ENCODE results near the gene IL17RD. TPM values are rescaled to one million over a fixed set of nuclear protein-coding genes. Genes with fewer than 3 reads are reported as not detected.
A peak's percentile ranks its signal among the peaks of the same experiment; 100 is the strongest.

The IL17RD gene
- total RNA-seq, 6 experiments from 2014 or later, result under 0.01 to 0.40 (median 0.29) TPM

DNA sequence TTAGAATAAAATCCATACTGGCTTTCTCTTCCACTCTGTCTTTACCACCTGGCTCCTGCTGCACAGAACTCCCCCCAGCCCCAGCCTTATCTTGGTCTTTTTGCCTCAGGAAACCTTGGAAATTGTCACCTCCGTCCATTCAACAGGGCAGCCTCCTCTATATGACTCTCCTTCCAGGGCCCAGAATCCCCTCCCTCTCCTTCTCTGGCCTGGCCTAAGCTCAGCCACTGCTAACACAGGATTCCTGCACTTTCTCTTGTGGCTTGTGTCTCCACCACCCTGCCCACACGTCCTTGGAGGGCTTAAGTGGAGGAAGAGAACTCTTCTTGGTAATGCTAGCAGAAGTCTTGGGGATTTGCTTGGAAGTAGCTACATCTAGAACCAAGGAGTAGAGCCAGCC is 1.5 kb upstream of the IL17RD start:
- ATAC-seq, result no peak
- DNase-seq, result no peak
- no peaks in the 10 kb centered on the region for H3K9me3 ChIP-seq
- no peaks in the 10 kb centered on the region for H3K36me3 ChIP-seq
- H3K4me1 ChIP-seq, result peaks cover 0 to 8% (median 3%) of the 10 kb centered on the region in 4 donors
- H3K4me3 ChIP-seq, result no peak overlapping the region
- H3K27ac ChIP-seq, result no peak overlapping the region
- WGBS (ENCODE audit: insufficient coverage, low coverage, low lambda C conversion rate, missing lambda C conversion rate), result 33% methylated on average over 2 of the region's 2 CpGs
- intact Hi-C loops (cut with DNase I), result no loop called here
- H3K27me3 ChIP-seq, result no peaks in the 10 kb centered on the region
- no peak for TF ChIP-seq POLR2A (IDR thresholded peaks at IDR 0.05)
- TF ChIP-seq, protein P1, sequence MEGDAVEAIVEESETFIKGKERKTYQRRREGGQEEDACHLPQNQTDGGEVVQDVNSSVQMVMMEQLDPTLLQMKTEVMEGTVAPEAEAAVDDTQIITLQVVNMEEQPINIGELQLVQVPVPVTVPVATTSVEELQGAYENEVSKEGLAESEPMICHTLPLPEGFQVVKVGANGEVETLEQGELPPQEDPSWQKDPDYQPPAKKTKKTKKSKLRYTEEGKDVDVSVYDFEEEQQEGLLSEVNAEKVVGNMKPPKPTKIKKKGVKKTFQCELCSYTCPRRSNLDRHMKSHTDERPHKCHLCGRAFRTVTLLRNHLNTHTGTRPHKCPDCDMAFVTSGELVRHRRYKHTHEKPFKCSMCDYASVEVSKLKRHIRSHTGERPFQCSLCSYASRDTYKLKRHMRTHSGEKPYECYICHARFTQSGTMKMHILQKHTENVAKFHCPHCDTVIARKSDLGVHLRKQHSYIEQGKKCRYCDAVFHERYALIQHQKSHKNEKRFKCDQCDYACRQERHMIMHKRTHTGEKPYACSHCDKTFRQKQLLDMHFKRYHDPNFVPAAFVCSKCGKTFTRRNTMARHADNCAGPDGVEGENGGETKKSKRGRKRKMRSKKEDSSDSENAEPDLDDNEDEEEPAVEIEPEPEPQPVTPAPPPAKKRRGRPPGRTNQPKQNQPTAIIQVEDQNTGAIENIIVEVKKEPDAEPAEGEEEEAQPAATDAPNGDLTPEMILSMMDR (IDR thresholded peaks at IDR 0.05), result no peak

DNA sequence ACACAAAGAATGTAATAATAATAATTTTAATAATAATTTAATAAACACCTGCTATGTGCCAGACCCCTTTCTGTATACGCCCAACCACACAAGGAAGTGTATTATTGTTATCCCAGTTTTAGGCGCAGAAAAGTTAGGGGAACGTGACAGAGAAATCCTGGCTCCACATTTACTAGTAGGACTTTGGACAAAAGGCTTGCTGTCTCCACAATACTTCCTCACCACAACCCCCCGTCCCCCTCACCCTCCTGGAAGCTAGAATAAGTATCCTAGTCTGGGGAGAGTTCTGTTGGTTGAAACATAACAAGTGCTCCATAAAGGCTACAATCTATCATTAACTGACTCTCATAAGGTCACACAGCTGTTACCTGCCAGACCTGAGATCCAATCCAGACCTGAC is 488 bp upstream of the IL17RD start:
- 15% methylated on average over 4 of the region's 4 CpGs for WGBS (ENCODE audit: insufficient coverage, low coverage, low lambda C conversion rate, missing lambda C conversion rate)
- Histone ChIP-seq H3K36me3 (no peaks in the 10 kb centered on the region), H3K4me1 (peaks cover 0 to 17% (median 3%) of the 10 kb centered on the region in 4 donors), H3K27me3 (no peaks in the 10 kb centered on the region), H3K9me3 (no peaks in the 10 kb centered on the region), H3K4me3 (no peak overlapping the region), H3K27ac (no peak overlapping the region)
- ATAC-seq (no peak), DNase-seq (no peak)
- no peak for TF ChIP-seq POLR2A (IDR thresholded peaks at IDR 0.05)
- TF ChIP-seq, protein P1 (IDR thresholded peaks at IDR 0.05), result no peak
- intact Hi-C loops (cut with DNase I), result no loop called here

DNA sequence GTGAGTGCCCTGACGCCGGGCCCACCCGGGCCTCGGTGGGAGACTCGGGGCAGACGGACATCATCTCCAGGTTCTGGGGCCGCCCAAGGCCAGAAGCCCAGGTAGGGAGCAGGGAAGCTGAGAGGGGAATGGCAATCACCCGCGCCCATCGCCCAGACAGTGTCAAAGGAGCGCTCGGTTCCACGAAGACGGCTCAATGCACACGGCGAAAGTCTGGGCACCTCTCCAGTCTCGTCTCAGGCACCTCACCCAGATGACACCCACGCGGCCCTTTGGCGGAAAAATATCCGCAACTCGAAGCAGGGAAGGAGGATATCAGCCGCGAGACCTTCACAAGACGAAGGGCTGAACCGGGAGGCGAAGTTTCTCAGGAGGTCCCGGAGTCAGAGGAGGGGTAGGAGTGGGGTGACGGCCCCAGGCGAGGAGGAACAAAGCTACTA is 916 bp downstream of the IL17RD start:
- ATAC-seq, result peak in 3 of 4 donors; percentile 7 to 35 (median 9)
- no peaks in the 10 kb centered on the region for H3K36me3 ChIP-seq
- intact Hi-C loops (cut with DNase I), result no loop called here
- H3K27ac ChIP-seq, result no peak overlapping the region
- peaks cover 0 to 17% (median 3%) of the 10 kb centered on the region in 4 donors for H3K4me1 ChIP-seq
- H3K27me3 ChIP-seq, result no peaks in the 10 kb centered on the region
- peak overlapping the region; percentile 58 to 70 (median 70) for H3K4me3 ChIP-seq
- H3K9me3 ChIP-seq, result no peaks in the 10 kb centered on the region
- no CpG with 5 or more reads among the region's 30 CpGs for WGBS (ENCODE audit: insufficient coverage, low coverage, low lambda C conversion rate, missing lambda C conversion rate)
- TF ChIP-seq POLR2A (IDR thresholded peaks at IDR 0.05), result no peak
- TF ChIP-seq, protein P1 (IDR thresholded peaks at IDR 0.05), result no peak
- peak in 1 of 3 donors; percentile 30 for DNase-seq

DNA sequence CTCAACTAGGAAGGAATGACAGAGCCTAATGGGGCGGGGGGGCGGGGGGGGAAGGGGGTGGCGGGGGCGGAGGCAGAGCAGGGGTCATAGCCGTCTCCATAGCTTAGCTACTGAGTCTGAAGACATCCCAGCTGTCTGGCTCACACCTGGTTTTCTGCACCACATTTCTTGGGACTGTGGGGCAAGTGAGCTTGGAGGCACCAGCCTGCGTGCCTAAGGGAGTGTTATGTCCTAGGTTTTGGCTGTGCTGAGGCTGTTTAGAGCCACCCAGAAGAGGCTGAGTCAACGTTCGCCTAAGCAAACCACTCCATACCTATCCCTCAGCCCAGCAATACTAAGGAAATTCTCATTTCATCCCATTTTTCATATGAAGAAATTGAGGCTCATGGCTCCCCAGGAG is 1.4 kb downstream of the IL17RD start:
- no peak overlapping the region for H3K27ac ChIP-seq
- peaks cover 0 to 17% (median 3%) of the 10 kb centered on the region in 4 donors for H3K4me1 ChIP-seq
- TF ChIP-seq, protein P1 (IDR thresholded peaks at IDR 0.05), result no peak
- no peak for TF ChIP-seq POLR2A (IDR thresholded peaks at IDR 0.05)
- H3K36me3 ChIP-seq, result no peaks in the 10 kb centered on the region
- ATAC-seq (no peak), DNase-seq (no peak)
- no peak overlapping the region for H3K4me3 ChIP-seq
- H3K27me3 ChIP-seq, result no peaks in the 10 kb centered on the region
- H3K9me3 ChIP-seq, result no peaks in the 10 kb centered on the region
- intact Hi-C loops (cut with DNase I), result no loop called here
- 31% methylated on average over 7 of the region's 8 CpGs for WGBS (ENCODE audit: insufficient coverage, low coverage, low lambda C conversion rate, missing lambda C conversion rate)

DNA sequence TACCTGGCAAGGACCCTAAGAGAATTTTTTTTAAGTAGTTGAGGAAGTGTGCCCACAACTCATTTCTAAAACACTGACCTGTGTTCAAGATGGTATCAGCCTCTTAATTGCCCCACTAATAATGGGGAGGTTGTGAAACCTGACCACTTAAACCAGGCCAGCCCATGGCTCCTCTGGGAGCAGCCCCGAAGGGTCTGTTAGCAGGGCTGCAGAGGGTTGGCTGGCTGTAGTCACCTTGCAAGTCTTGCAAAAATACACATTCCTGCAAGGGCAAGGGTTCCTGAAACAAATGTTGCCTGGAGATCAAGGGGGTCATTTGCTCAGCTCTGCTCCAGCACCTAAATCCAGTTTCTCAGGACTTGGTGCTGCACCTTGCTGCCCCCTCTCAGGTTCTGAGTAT is 3.2 kb downstream of the IL17RD start:
- no peak overlapping the region for H3K4me3 ChIP-seq
- 43% methylated on average over 1 of the region's 1 CpG for WGBS (ENCODE audit: insufficient coverage, low coverage, low lambda C conversion rate, missing lambda C conversion rate)

More for the DNA sequence above, 3.2 kb downstream of the IL17RD start:
- TF ChIP-seq POLR2A (IDR thresholded peaks at IDR 0.05), result no peak
- TF ChIP-seq, protein P1 (IDR thresholded peaks at IDR 0.05), result no peak
- Histone ChIP-seq H3K36me3 (no peaks in the 10 kb centered on the region), H3K27me3 (no peaks in the 10 kb centered on the region), H3K4me1 (peaks cover 0 to 17% (median 3%) of the 10 kb centered on the region in 4 donors), H3K27ac (no peak overlapping the region), H3K9me3 (no peaks in the 10 kb centered on the region)
- DNase-seq, result no peak
- ATAC-seq, result no peak
- intact Hi-C loops (cut with DNase I), result no loop called here
